GM12878 (cell line): ENCODE results near the gene MACROD2. TPM values are rescaled to one million over a fixed set of nuclear protein-coding genes. Genes with fewer than 3 reads are reported as not detected.

Source experiments
- ATAC-seq: fragments of 200-7000 bp; cut with Tn5 transposase; 3 replicates; pipeline ENCODE4 v1.9.1; 2020; ENCODE audit warnings: mild to moderate bottlenecking, moderate library complexity
- BruUV-seq: library from RNA; stranded (reverse); fragments of 400-500 nt; replicated peaks from 2 replicates; lab custom pipeline; 2021; lab: Mats Ljungman, UMichigan
- CTCF ChIA-PET: fragments of 300-600 bp; sonication (Branson Sonifier 250); formaldehyde crosslinking; extraction: SDS; loops from one replicate; lab custom pipeline; 2021; ENCODE audit warnings: inconsistent platforms; lab: Yijun Ruan, JAX
- POLR2A ChIA-PET: fragments of 350-600 bp; formaldehyde crosslinking; extraction: SDS; loops from one replicate; lab custom pipeline; 2021; ENCODE audit warnings: inconsistent platforms; lab: Charles Lee
- RAD21 ChIA-PET: fragments of 300-600 bp; sonication (Branson Sonifier 250); formaldehyde crosslinking; loops from one replicate; lab custom pipeline; 2023; ENCODE audit warnings: antibody characterized with exemption; ENCODE audit not compliant: unreplicated experiment; lab: Charles Lee
- SMC1A ChIA-PET: fragments of 300-600 bp; sonication (Branson Sonifier 250); formaldehyde crosslinking; loops from one replicate; lab custom pipeline; 2023; ENCODE audit not compliant: unreplicated experiment, uncharacterized antibody; lab: Charles Lee
- DNase-seq: peaks from one replicate; pipeline ENCODE4 v3.0.0-alpha.2; 2011; ENCODE audit warnings: low read depth, low spot score
- FAIRE-seq: peaks from 3 replicates; lab custom pipeline; 2011; peaks lifted over from hg19 to GRCh38; lab: Jason Lieb, UNC
- H2AFZ ChIP-seq: 2 replicates; pipeline ENCODE4 v1.6.0; 2011; ENCODE audit warnings: low read depth, low read length, control low read depth; ENCODE audit not compliant: control insufficient read depth
- H3K27ac ChIP-seq: 2 replicates; pipeline ENCODE4 v1.5.1; 2011; ENCODE audit warnings: control low read depth; ENCODE audit not compliant: control insufficient read depth, insufficient read depth
- H3K27me3 ChIP-seq, 2 experiments: replicated peaks in 1 of 2; 2 replicates each; pipeline versions ENCODE4 v1.6.0 to v1.6.1; 2011; ENCODE audit warnings: low read length in 1 of 2; ENCODE audit not compliant: control insufficient read depth in 2 of 2, insufficient read depth in 2 of 2
- H3K36me3 ChIP-seq, 2 experiments: 2 replicates each; pipeline ENCODE4 v1.5.1; 2011; ENCODE audit warnings: low read length in 1 of 2; ENCODE audit not compliant: control insufficient read depth in 2 of 2, insufficient read depth in 2 of 2
- H3K4me1 ChIP-seq: 2 replicates; pipeline ENCODE4 v1.6.1; 2011; ENCODE audit warnings: mild to moderate bottlenecking, low read length, moderate library complexity, mixed read lengths; ENCODE audit not compliant: control insufficient read depth, insufficient read depth
- H3K4me2 ChIP-seq: 2 replicates; pipeline ENCODE4 v1.6.0; 2011; ENCODE audit warnings: control low read depth; ENCODE audit not compliant: control insufficient read depth, insufficient read depth
- H3K4me3 ChIP-seq: fragments of 200-600 bp; sonication (generic); 2 replicates; pipeline ENCODE4 v1.5.1; 2016
- H3K79me2 ChIP-seq: 2 replicates; pipeline ENCODE4 v1.6.0; 2011; ENCODE audit warnings: low read length; ENCODE audit not compliant: control insufficient read depth, insufficient read depth
- H3K9ac ChIP-seq: 2 replicates; pipeline ENCODE4 v1.8.0; 2011; ENCODE audit warnings: low read length, control low read depth, mixed read lengths; ENCODE audit not compliant: control insufficient read depth, insufficient read depth
- H3K9me3 ChIP-seq: replicated peaks from 3 replicates; pipeline ENCODE4 v1.5.1; 2011; ENCODE audit warnings: mild to moderate bottlenecking, low read length; ENCODE audit not compliant: control insufficient read depth, insufficient read depth
- H4K20me1 ChIP-seq: 2 replicates; pipeline ENCODE4 v1.6.0; 2011; ENCODE audit not compliant: control insufficient read depth, insufficient read depth
- GATAD2B ChIP-seq: fragments of 450-650 bp; conservative IDR thresholded peaks from 2 replicates; pipeline ENCODE4 v1.6.1; 2017; ENCODE audit warnings: low read depth, mild to moderate bottlenecking, moderate library complexity
- HDAC6 ChIP-seq: fragments of 200-600 bp; sonication (generic); IDR thresholded peaks from one replicate; pipeline ENCODE4 v1.8.0; 2017; ENCODE audit warnings: antibody characterized with exemption; ENCODE audit not compliant: unreplicated experiment
- IRF4 ChIP-seq: IDR thresholded peaks from 2 replicates; pipeline ENCODE4 v1.6.1; 2011; ENCODE audit warnings: low read depth, low read length
- KDM1A ChIP-seq: fragments of 200-600 bp; sonication (generic); IDR thresholded peaks from 2 replicates; pipeline ENCODE4 v1.6.1; 2016; ENCODE audit warnings: borderline replicate concordance
- MEF2B ChIP-seq: fragments of 450-650 bp; IDR thresholded peaks from 2 replicates; pipeline ENCODE4 v1.6.1; 2018; ENCODE audit warnings: mild to moderate bottlenecking, moderate library complexity; ENCODE audit not compliant: partially characterized antibody, poor library complexity, severe bottlenecking
- PAX8 ChIP-seq: fragments of 450-650 bp; IDR thresholded peaks from 2 replicates; pipeline ENCODE4 v1.6.1; 2017; ENCODE audit warnings: mild to moderate bottlenecking, moderate library complexity
- SIX5 ChIP-seq: IDR thresholded peaks from 2 replicates; pipeline ENCODE4 v1.6.1; 2011; ENCODE audit warnings: mild to moderate bottlenecking, low read depth, low read length, moderate library complexity; ENCODE audit not compliant: severe bottlenecking
- SPI1 ChIP-seq: IDR thresholded peaks from 2 replicates; pipeline ENCODE4 v1.6.1; 2011; ENCODE audit warnings: low read depth, mild to moderate bottlenecking, low read length, moderate library complexity, borderline replicate concordance; ENCODE audit not compliant: insufficient read depth
- WRNIP1 ChIP-seq: IDR thresholded peaks from 2 replicates; pipeline ENCODE4 v1.6.1; 2011; ENCODE audit warnings: low read depth, low read length, improper control_type of control experiment, borderline replicate concordance
- ZNF24 ChIP-seq: fragments of 450-650 bp; IDR thresholded peaks from 2 replicates; pipeline ENCODE4 v1.6.1; 2017; ENCODE audit warnings: antibody characterized with exemption, mild to moderate bottlenecking
- ZNF274 ChIP-seq: IDR thresholded peaks from one replicate; pipeline ENCODE4 v1.8.0; 2011; ENCODE audit not compliant: insufficient read length, insufficient read depth
- WGBS: methylation state at CpG from one replicate; pipeline ENCODE4 v1.1.6; 2016; ENCODE audit warnings: low lambda C conversion rate; ENCODE audit not compliant: insufficient replicate concordance, insufficient coverage; ENCODE audit errors: missing lambda C conversion rate; 5-methylcytosine and 5-hydroxymethylcytosine counted together
- in situ Hi-C: fragments of 300-500 bp; cut with MboI; formaldehyde crosslinking; loops from 9 replicates; pipeline ENCODE4 v1.14.3; 2018; ENCODE audit warnings: mixed read lengths
- intact Hi-C: fragments of 100-400 bp; cut with micrococcal nuclease; formaldehyde crosslinking; loops from one replicate; pipeline ENCODE4 v1.14.2; 2022; ENCODE audit not compliant: unreplicated experiment
- polyA plus RNA-seq, 11 experiments: library from polyadenylated mRNA; depleted of rRNA in 4 of 11; unstranded in 6 of 11; stranded (reverse) in 5 of 11; fragments of >200 nt; fragmentation: Nextera tagmentation in 4 of 11; fragmentation: Illumina TruSeq in 1 of 11; extraction: Ambion mirVana in 4 of 11; extraction: Trizol in 1 of 11; gene quantifications; 1 replicate in 1 of 11; 2 replicates in 10 of 11; pipeline versions ENCODE4 v1.2.1 to v1.2.3, GENCODE V29; 2011 to 2016; ENCODE audit warnings: inconsistent platforms in 2 of 11, missing spikeins in 2 of 11, low read depth in 1 of 11
- total RNA-seq, 4 experiments: library from RNA; depleted of rRNA in 3 of 4; stranded (reverse); fragments of >200 nt in 3 of 4; fragmentation: Illumina TruSeq in 1 of 4; extraction: Trizol in 1 of 4; gene quantifications; 2 replicates each; pipeline versions ENCODE4 v1.2.1 to v1.2.3, GENCODE V29; 2013 to 2021
- TF ChIP-seq, protein P1 (sequence below): fragments of 450-650 bp; IDR thresholded peaks from 2 replicates; pipeline ENCODE4 v1.6.1; 2017; ENCODE audit warnings: borderline replicate concordance
- TF ChIP-seq, protein P2 (sequence below): fragments of 450-650 bp; formaldehyde crosslinking; IDR thresholded peaks from 2 replicates; pipeline ENCODE4 v1.4.0; 2020; ENCODE audit warnings: mild to moderate bottlenecking, moderate library complexity
- TF ChIP-seq, protein P3 (sequence below), 3 experiments: IDR thresholded peaks in 2 of 3; conservative IDR thresholded peaks in 1 of 3; 2 replicates each; pipeline ENCODE4 v1.5.1; 2011; ENCODE audit warnings: low read depth in 3 of 3, low read length in 3 of 3, mild to moderate bottlenecking in 3 of 3, control low read depth in 2 of 3, moderate library complexity in 2 of 3, inconsistent platforms in 1 of 3, mixed read lengths in 1 of 3; ENCODE audit not compliant: control insufficient read depth in 2 of 3, insufficient read depth in 1 of 3; ENCODE audit errors: extremely low read depth in 1 of 3
- TF ChIP-seq, protein P4 (sequence below): fragments of 450-650 bp; IDR thresholded peaks from 2 replicates; pipeline ENCODE4 v1.6.1; 2017; ENCODE audit warnings: antibody characterized with exemption, mild to moderate bottlenecking, moderate library complexity

The MACROD2 gene
- total and polyA plus RNA-seq, 10 of the 15 experiments (the other 5 are each of a cell fraction or from before 2014, with no cell fraction given): 1.1 to 21.5 (median 2.2) TPM

DNA sequence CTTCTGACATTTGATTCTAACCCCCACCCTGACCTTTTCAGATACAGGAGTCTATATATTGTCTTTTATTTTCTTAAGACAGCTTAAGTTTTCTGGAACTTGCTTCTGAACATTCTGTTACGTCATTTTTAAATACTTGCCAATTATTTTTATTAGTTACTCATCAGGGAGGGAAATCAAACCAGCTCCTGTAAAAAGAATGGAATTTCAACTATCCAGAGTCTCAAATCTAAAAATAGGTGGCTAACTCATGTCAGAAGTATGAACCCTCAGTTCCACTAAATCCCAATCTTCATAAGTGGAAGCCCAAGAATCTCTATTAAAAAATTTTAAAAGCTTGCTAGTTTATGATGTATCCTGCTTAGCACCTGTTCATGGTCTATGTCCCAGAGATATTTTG lies 1677.9 kb downstream of the MACROD2 start:
- no peaks in the 10 kb centered on the region for H3K9me3 ChIP-seq
- ATAC-seq (no peak), DNase-seq (no peak), FAIRE-seq (no peak)
- ChIA-PET SMC1A (interaction anchor here (1.3 kb wide), 1 partner anchor 123 kb away, joined by 3 read pairs; no protein-coding TSS in a partner anchor), RAD21 (no interaction called here), CTCF (no interaction called here), POLR2A (no interaction called here)
- H3K4me1 ChIP-seq: no peaks in the 10 kb centered on the region
- no peak overlapping the region for H3K4me2 ChIP-seq
- H3K27ac ChIP-seq: no peak overlapping the region
- no peak overlapping the region for H3K9ac ChIP-seq
- BruUV-seq: no TSS peak
- H3K4me3 ChIP-seq: no peak overlapping the region
- in situ Hi-C loops: loop anchor here (25.0 kb wide), 1 partner anchor 1336 kb away; the partner anchor contains the start of gene FLRT3
- intact Hi-C loops: no loop called here
- no peak overlapping the region for H2AFZ ChIP-seq
- no peaks in the 10 kb centered on the region for H4K20me1 ChIP-seq
- H3K27me3 ChIP-seq: no peaks in the 10 kb centered on the region
- WGBS: 75% methylated on average over 1 of the region's 1 CpG
- no peaks in the 10 kb centered on the region for H3K79me2 ChIP-seq
- H3K36me3 ChIP-seq: no peaks in the 10 kb centered on the region
- TF ChIP-seq GATAD2B (no peak), PAX8 (no peak), KDM1A (no peak), SIX5 (no peak), ZNF274 (no peak), WRNIP1 (no peak), HDAC6 (no peak), SPI1 (no peak), IRF4 (no peak), ZNF24 (no peak), MEF2B (no peak)
- TF ChIP-seq, protein P1, sequence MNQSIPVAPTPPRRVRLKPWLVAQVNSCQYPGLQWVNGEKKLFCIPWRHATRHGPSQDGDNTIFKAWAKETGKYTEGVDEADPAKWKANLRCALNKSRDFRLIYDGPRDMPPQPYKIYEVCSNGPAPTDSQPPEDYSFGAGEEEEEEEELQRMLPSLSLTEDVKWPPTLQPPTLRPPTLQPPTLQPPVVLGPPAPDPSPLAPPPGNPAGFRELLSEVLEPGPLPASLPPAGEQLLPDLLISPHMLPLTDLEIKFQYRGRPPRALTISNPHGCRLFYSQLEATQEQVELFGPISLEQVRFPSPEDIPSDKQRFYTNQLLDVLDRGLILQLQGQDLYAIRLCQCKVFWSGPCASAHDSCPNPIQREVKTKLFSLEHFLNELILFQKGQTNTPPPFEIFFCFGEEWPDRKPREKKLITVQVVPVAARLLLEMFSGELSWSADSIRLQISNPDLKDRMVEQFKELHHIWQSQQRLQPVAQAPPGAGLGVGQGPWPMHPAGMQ: no peak
- TF ChIP-seq, protein P2, sequence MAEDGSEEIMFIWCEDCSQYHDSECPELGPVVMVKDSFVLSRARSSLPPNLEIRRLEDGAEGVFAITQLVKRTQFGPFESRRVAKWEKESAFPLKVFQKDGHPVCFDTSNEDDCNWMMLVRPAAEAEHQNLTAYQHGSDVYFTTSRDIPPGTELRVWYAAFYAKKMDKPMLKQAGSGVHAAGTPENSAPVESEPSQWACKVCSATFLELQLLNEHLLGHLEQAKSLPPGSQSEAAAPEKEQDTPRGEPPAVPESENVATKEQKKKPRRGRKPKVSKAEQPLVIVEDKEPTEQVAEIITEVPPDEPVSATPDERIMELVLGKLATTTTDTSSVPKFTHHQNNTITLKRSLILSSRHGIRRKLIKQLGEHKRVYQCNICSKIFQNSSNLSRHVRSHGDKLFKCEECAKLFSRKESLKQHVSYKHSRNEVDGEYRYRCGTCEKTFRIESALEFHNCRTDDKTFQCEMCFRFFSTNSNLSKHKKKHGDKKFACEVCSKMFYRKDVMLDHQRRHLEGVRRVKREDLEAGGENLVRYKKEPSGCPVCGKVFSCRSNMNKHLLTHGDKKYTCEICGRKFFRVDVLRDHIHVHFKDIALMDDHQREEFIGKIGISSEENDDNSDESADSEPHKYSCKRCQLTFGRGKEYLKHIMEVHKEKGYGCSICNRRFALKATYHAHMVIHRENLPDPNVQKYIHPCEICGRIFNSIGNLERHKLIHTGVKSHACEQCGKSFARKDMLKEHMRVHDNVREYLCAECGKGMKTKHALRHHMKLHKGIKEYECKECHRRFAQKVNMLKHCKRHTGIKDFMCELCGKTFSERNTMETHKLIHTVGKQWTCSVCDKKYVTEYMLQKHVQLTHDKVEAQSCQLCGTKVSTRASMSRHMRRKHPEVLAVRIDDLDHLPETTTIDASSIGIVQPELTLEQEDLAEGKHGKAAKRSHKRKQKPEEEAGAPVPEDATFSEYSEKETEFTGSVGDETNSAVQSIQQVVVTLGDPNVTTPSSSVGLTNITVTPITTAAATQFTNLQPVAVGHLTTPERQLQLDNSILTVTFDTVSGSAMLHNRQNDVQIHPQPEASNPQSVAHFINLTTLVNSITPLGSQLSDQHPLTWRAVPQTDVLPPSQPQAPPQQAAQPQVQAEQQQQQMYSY (CRISPR knock-in tag): no peak
- TF ChIP-seq, protein P3, sequence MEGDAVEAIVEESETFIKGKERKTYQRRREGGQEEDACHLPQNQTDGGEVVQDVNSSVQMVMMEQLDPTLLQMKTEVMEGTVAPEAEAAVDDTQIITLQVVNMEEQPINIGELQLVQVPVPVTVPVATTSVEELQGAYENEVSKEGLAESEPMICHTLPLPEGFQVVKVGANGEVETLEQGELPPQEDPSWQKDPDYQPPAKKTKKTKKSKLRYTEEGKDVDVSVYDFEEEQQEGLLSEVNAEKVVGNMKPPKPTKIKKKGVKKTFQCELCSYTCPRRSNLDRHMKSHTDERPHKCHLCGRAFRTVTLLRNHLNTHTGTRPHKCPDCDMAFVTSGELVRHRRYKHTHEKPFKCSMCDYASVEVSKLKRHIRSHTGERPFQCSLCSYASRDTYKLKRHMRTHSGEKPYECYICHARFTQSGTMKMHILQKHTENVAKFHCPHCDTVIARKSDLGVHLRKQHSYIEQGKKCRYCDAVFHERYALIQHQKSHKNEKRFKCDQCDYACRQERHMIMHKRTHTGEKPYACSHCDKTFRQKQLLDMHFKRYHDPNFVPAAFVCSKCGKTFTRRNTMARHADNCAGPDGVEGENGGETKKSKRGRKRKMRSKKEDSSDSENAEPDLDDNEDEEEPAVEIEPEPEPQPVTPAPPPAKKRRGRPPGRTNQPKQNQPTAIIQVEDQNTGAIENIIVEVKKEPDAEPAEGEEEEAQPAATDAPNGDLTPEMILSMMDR (IDR thresholded peaks at IDR 0.05 in 2 of 3, conservative IDR thresholded peaks at IDR 0.05 in 1 of 3; ENCODE audit: control insufficient read depth in 2 of 3, extremely low read depth in 1 of 3, insufficient read depth in 1 of 3, low read depth in 3 of 3, low read length in 3 of 3): no peak
- TF ChIP-seq, protein P4, sequence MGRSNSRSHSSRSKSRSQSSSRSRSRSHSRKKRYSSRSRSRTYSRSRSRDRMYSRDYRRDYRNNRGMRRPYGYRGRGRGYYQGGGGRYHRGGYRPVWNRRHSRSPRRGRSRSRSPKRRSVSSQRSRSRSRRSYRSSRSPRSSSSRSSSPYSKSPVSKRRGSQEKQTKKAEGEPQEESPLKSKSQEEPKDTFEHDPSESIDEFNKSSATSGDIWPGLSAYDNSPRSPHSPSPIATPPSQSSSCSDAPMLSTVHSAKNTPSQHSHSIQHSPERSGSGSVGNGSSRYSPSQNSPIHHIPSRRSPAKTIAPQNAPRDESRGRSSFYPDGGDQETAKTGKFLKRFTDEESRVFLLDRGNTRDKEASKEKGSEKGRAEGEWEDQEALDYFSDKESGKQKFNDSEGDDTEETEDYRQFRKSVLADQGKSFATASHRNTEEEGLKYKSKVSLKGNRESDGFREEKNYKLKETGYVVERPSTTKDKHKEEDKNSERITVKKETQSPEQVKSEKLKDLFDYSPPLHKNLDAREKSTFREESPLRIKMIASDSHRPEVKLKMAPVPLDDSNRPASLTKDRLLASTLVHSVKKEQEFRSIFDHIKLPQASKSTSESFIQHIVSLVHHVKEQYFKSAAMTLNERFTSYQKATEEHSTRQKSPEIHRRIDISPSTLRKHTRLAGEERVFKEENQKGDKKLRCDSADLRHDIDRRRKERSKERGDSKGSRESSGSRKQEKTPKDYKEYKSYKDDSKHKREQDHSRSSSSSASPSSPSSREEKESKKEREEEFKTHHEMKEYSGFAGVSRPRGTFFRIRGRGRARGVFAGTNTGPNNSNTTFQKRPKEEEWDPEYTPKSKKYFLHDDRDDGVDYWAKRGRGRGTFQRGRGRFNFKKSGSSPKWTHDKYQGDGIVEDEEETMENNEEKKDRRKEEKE: no peak
